ENCODE results near the gene PDZD4. TPM values are rescaled to one million over a fixed set of nuclear protein-coding genes. Genes with fewer than 3 reads are reported as not detected.

PDZD4 gene
- total RNA-seq, 2 experiments from 2014 or later, result 0.10 to 0.16 TPM

- H3K27ac Mint-ChIP-seq, result no peak overlapping the region
- H3K4me1 Mint-ChIP-seq (ENCODE audit: low read depth), result no peaks in the 10 kb centered on the region
- H3K27me3 Mint-ChIP-seq (ENCODE audit: low read depth), result no peaks in the 10 kb centered on the region
- no peaks in the 10 kb centered on the region for H3K36me3 Mint-ChIP-seq (ENCODE audit: low read depth)
- H3K9me3 Mint-ChIP-seq (ENCODE audit: insufficient read depth), result no peaks in the 10 kb centered on the region
- H3K4me3 Mint-ChIP-seq, result no peak overlapping the region
- CTCF ChIA-PET, result no interaction called here
- no peak for ATAC-seq
- no peak for DNase-seq
- POLR2A ChIA-PET, result no interaction called here
Measured at GRCh38 chrX:153864561-153865320, 34.4 kb upstream of the PDZD4 start.

- ChIA-PET CTCF (no interaction called here), POLR2A (no interaction called here)
- Mint-ChIP-seq H3K27me3 (ENCODE audit: low read depth) (peaks cover 2% of the 10 kb centered on the region), H3K27ac (no peak overlapping the region), H3K36me3 (ENCODE audit: low read depth) (no peaks in the 10 kb centered on the region), H3K4me3 (no peak overlapping the region), H3K9me3 (ENCODE audit: insufficient read depth) (no peaks in the 10 kb centered on the region), H3K4me1 (ENCODE audit: low read depth) (no peaks in the 10 kb centered on the region)
- ATAC-seq (no peak), DNase-seq (no peak)
Measured at GRCh38 chrX:153864101-153864500, 33.8 kb upstream of the PDZD4 start.

GRCh38 chrX:153863251-153863991, 33.1 kb upstream of the PDZD4 start:
- ATAC-seq (no peak), DNase-seq (no peak)
- ChIA-PET CTCF (no interaction called here), POLR2A (no interaction called here)
- peaks cover 2% of the 10 kb centered on the region for H3K27me3 Mint-ChIP-seq (ENCODE audit: low read depth)
- no peaks in the 10 kb centered on the region for H3K36me3 Mint-ChIP-seq (ENCODE audit: low read depth)
- no peak overlapping the region for H3K27ac Mint-ChIP-seq
- H3K9me3 Mint-ChIP-seq (ENCODE audit: insufficient read depth), result no peaks in the 10 kb centered on the region
- no peak overlapping the region for H3K4me3 Mint-ChIP-seq
- H3K4me1 Mint-ChIP-seq (ENCODE audit: low read depth), result no peaks in the 10 kb centered on the region

GRCh38 chrX:153862369-153863250, 32.3 kb upstream of the PDZD4 start:
- ChIA-PET POLR2A (no interaction called here), CTCF (no interaction called here)
- Mint-ChIP-seq H3K36me3 (ENCODE audit: low read depth) (no peaks in the 10 kb centered on the region), H3K4me3 (no peak overlapping the region), H3K4me1 (ENCODE audit: low read depth) (peaks cover 4% of the 10 kb centered on the region), H3K27me3 (ENCODE audit: low read depth) (peaks cover 2% of the 10 kb centered on the region), H3K9me3 (ENCODE audit: insufficient read depth) (no peaks in the 10 kb centered on the region), H3K27ac (no peak overlapping the region)
- no peak for ATAC-seq
- DNase-seq, result no peak

- Mint-ChIP-seq H3K9me3 (ENCODE audit: insufficient read depth) (no peaks in the 10 kb centered on the region), H3K27ac (no peak overlapping the region), H3K36me3 (ENCODE audit: low read depth) (no peaks in the 10 kb centered on the region), H3K27me3 (ENCODE audit: low read depth) (peaks cover 2% of the 10 kb centered on the region), H3K4me1 (ENCODE audit: low read depth) (peaks cover 11% of the 10 kb centered on the region), H3K4me3 (no peak overlapping the region)
- no peak for DNase-seq
- ChIA-PET POLR2A (no interaction called here), CTCF (interaction anchor here (0.6 kb wide), 1 partner anchor 33 kb away, joined by 3 read pairs; no protein-coding TSS in a partner anchor)
- ATAC-seq, result no peak
Measured at GRCh38 chrX:153861733-153862310, 31.5 kb upstream of the PDZD4 start.

- no peak for DNase-seq
- Mint-ChIP-seq H3K27ac (no peak overlapping the region), H3K9me3 (ENCODE audit: insufficient read depth) (no peaks in the 10 kb centered on the region), H3K4me3 (no peak overlapping the region), H3K27me3 (ENCODE audit: low read depth) (peaks cover 8% of the 10 kb centered on the region), H3K36me3 (ENCODE audit: low read depth) (no peaks in the 10 kb centered on the region), H3K4me1 (ENCODE audit: low read depth) (peaks cover 15% of the 10 kb centered on the region)
- CTCF ChIA-PET, result no interaction called here
- no peak for ATAC-seq
- POLR2A ChIA-PET, result no interaction called here
Measured at GRCh38 chrX:153861151-153861550, 30.8 kb upstream of the PDZD4 start.

GRCh38 chrX:153857348-153857903, 27.1 kb upstream of the PDZD4 start:
- peaks cover 17% of the 10 kb centered on the region for H3K27me3 Mint-ChIP-seq (ENCODE audit: low read depth)
- ATAC-seq, result no peak
- DNase-seq, result peak; percentile 24
- ChIA-PET POLR2A (no interaction called here), CTCF (no interaction called here)
- H3K27ac Mint-ChIP-seq, result no peak overlapping the region
- H3K4me1 Mint-ChIP-seq (ENCODE audit: low read depth), result peaks cover 15% of the 10 kb centered on the region
- no peak overlapping the region for H3K4me3 Mint-ChIP-seq
- H3K36me3 Mint-ChIP-seq (ENCODE audit: low read depth), result no peaks in the 10 kb centered on the region
- H3K9me3 Mint-ChIP-seq (ENCODE audit: insufficient read depth), result no peaks in the 10 kb centered on the region

- DNase-seq (no peak), ATAC-seq (no peak)
- no peaks in the 10 kb centered on the region for H3K9me3 Mint-ChIP-seq (ENCODE audit: insufficient read depth)
- H3K27me3 Mint-ChIP-seq (ENCODE audit: low read depth), result peaks cover 27% of the 10 kb centered on the region
- POLR2A ChIA-PET, result no interaction called here
- peaks cover 15% of the 10 kb centered on the region for H3K4me1 Mint-ChIP-seq (ENCODE audit: low read depth)
- no peak overlapping the region for H3K4me3 Mint-ChIP-seq
- H3K36me3 Mint-ChIP-seq (ENCODE audit: low read depth), result no peaks in the 10 kb centered on the region
- H3K27ac Mint-ChIP-seq, result no peak overlapping the region
- CTCF ChIA-PET, result no interaction called here
Measured at GRCh38 chrX:153854702-153855101, 24.4 kb upstream of the PDZD4 start.

- ATAC-seq (no peak), DNase-seq (no peak)
- Mint-ChIP-seq H3K27me3 (ENCODE audit: low read depth) (peaks cover 24% of the 10 kb centered on the region), H3K4me3 (no peak overlapping the region), H3K4me1 (ENCODE audit: low read depth) (peaks cover 15% of the 10 kb centered on the region), H3K27ac (no peak overlapping the region), H3K36me3 (ENCODE audit: low read depth) (no peaks in the 10 kb centered on the region), H3K9me3 (ENCODE audit: insufficient read depth) (no peaks in the 10 kb centered on the region)
- ChIA-PET POLR2A (no interaction called here), CTCF (no interaction called here)
Measured at GRCh38 chrX:153853902-153854267, 23.5 kb upstream of the PDZD4 start.

GRCh38 chrX:153853180-153853901, 23.0 kb upstream of the PDZD4 start:
- H3K27me3 Mint-ChIP-seq (ENCODE audit: low read depth), result peaks cover 24% of the 10 kb centered on the region
- no peak for DNase-seq
- H3K4me3 Mint-ChIP-seq, result no peak overlapping the region
- no peak overlapping the region for H3K27ac Mint-ChIP-seq
- peaks cover 15% of the 10 kb centered on the region for H3K4me1 Mint-ChIP-seq (ENCODE audit: low read depth)
- H3K36me3 Mint-ChIP-seq (ENCODE audit: low read depth), result no peaks in the 10 kb centered on the region
- no peak for ATAC-seq
- ChIA-PET CTCF (no interaction called here), POLR2A (no interaction called here)
- no peaks in the 10 kb centered on the region for H3K9me3 Mint-ChIP-seq (ENCODE audit: insufficient read depth)

GRCh38 chrX:153851981-153852380, 21.6 kb upstream of the PDZD4 start:
- ATAC-seq, result no peak
- H3K4me3 Mint-ChIP-seq, result no peak overlapping the region
- CTCF ChIA-PET, result no interaction called here

More at GRCh38 chrX:153851981-153852380, 21.6 kb upstream of the PDZD4 start:
- Mint-ChIP-seq H3K9me3 (ENCODE audit: insufficient read depth) (no peaks in the 10 kb centered on the region), H3K36me3 (ENCODE audit: low read depth) (no peaks in the 10 kb centered on the region), H3K27me3 (ENCODE audit: low read depth) (peaks cover 24% of the 10 kb centered on the region), H3K4me1 (ENCODE audit: low read depth) (peaks cover 5% of the 10 kb centered on the region), H3K27ac (no peak overlapping the region)
- DNase-seq, result no peak
- POLR2A ChIA-PET, result no interaction called here
